GM04504 (cell line): Measurements from ENCODE around the gene TNXB.
"Not testable (repeated sequence)": the region's sequence is repeated elsewhere in the genome, so short reads cannot be mapped to it uniquely, and the experiment has no call there.

Experiments used
- DNase-seq: peaks from one replicate; pipeline ENCODE4 v3.0.0-alpha.2; 2012; ENCODE audit warnings: low read depth

Gene TNXB

GRCh38 chr6:31996385-31996784, 112.8 kb downstream of the TNXB start:
- not testable (repeated sequence) for DNase-seq

- not testable (repeated sequence) for DNase-seq
Measured at GRCh38 chr6:31994421-31994820, 114.7 kb downstream of the TNXB start.
